NCI-H446 (cell line): ENCODE results near the gene CARD18.

Source experiments
- DNase-seq, 2 experiments: peaks; one replicate each; lab custom pipeline; 2025; lab: John Stamatoyannopoulos, UW

Gene CARD18, protein sequence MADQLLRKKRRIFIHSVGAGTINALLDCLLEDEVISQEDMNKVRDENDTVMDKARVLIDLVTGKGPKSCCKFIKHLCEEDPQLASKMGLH

DNA sequence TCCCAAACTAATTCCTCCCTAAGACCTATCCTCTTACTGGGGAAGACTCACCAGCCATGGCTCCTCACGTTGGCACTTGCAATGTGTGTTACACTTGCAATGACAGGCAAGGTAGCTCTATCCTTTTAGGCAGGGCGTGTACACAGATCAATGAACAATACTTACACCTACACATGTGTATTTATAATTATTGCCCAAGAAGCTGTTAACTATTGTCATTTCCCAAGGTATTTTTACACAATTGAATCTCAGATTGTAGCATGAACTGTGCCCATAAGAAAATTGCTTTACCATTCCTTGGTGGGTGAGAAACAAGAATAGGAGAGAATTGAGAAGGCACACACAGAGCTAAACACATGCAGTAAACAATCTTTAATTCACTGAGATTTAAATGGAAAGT is at the start of gene CARD18:
TSS of gene CARD18 (minus strand) at position 101 of the 400 bp plus-strand sequence. CDS start at position 58, 43 bp downstream.
- no peak for DNase-seq

- no peak for DNase-seq
Observed at GRCh38 chr11:105183987-105184386, 44.4 kb upstream of the CARD18 start.

GRCh38 chr11:105183426-105183825 is 43.9 kb upstream of the CARD18 start:
- DNase-seq = no peak

DNA sequence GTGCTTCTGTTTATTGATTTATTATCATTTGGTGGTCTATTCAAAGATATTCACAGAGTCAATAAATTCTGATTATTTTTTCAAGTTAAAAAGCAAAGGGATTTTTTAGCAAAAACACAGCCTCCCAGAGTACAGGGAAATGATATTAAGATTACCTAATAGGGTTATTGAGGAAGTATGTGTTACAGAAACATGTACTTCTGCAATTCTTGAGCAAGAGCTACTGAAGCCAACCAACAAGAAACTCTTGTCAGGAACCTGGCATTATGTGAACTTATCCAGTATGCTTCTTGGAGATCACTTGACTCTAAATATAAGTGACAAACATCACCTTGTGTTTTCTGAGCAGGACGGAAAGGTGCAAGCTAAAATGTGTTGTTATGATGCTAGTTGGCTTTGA is 42.0 kb upstream of the CARD18 start:
- no peak for DNase-seq

DNA sequence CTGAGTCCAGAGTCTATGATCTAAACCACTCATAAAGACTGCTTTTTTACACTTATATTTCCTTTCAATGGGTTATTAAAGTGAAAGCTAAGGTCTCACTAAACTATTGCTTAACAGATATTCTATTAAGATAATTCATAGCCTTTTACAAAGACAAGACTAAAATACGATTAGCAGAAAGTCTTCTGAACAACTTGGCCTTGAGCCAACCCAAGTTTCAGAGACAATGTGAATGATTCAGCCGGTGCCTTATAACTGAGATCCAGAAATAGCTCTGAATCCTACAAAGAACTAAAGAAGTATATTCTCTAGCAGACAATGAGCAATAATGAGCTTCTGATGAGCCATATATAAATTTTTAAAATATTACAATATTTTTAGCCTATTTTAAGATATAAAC is 41.5 kb upstream of the CARD18 start:
- DNase-seq = peak; percentile 37 to 73

GRCh38 chr11:105179542-105180278 is 40.1 kb upstream of the CARD18 start:
- peak; percentile 19 to 23 for DNase-seq

DNA sequence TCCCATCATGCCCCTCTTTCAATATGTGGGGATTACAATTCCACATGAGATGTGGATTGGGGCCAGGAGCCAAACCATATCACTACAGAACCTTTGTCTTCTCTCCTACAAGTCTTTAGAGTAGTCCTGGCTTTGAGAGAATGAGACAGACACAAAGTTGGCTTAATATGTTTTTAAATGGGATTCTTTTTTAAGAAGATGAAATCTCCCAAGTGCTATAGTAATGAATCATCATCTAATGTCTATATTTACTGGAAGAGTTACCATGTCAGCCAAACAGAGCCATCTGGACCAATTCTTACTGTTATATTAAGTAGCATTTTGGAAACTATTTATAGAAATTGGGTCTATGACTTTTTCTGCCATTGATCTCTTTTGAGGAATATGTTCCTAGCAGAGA is 38.1 kb upstream of the CARD18 start:
- DNase-seq = peak; percentile 52 to 79

- DNase-seq = no peak
Observed at GRCh38 chr11:105168457-105168856, 28.9 kb upstream of the CARD18 start.

- no peak for DNase-seq
Observed at GRCh38 chr11:105167244-105167643, 27.7 kb upstream of the CARD18 start.

DNA sequence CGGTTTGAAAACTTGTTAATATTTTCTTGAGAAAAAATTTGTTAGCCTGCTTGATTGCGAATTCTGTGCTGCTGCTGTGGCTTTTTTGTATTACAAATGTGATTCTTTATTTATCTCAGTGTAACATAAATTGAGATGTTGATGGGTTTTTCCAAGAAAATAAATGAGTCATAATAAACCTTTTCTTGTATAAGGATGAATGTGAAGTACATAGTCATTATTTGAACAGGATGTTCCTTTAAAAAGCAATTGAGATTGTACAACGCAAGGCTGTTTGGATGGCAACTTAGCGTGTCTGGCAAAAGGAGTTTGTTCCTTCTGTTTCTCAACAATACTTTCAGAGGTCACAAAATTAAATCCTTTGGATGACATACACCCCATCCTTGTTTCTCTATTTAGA is 24.6 kb upstream of the CARD18 start:
- no peak for DNase-seq

- DNase-seq = no peak
Observed at GRCh38 chr11:105162506-105162905, 22.9 kb upstream of the CARD18 start.

GRCh38 chr11:105158436-105158835 is 18.9 kb upstream of the CARD18 start:
- no peak for DNase-seq

- no peak for DNase-seq
Observed at GRCh38 chr11:105156720-105157119, 17.2 kb upstream of the CARD18 start.

GRCh38 chr11:105156231-105156630 is 16.7 kb upstream of the CARD18 start:
- DNase-seq = no peak

GRCh38 chr11:105155679-105156078 is 16.1 kb upstream of the CARD18 start:
- no peak for DNase-seq

DNA sequence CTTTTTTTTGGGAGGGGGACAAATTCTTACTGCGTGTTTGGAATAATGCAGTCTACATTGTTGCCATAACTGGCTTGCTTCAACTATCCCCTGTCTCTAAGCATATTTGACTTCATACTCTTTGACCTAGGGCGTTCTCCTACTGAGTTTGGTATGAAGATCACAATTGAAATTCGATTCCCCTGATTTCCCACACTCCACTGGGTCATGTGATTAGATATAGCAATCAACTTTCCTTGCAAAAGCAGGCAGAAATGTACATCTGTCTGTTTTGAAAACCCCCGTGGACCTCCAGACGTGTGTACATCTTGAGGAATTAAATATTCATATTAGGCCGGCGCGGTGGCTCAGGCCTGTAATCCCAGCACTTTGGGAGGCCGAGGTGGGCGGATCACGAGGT is 13.8 kb upstream of the CARD18 start:
- DNase-seq = no peak

DNA sequence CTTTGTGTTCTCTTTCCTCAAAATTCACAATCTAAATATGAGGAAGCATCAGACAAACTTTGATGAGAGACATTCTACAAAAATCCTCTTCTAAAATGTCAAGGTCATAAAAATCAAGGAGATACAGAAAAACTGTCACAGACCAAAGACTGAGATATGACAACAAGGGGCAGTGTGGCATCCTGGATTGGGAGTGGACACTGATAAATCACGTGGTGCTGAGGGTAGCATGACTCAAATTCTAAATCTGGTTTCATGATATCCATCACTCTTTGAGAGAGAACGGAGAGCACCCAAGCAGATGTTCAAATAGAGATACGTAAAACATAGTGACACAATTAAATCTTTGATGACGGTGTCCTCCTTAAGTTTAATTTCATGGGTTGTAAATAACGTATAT is 13.0 kb upstream of the CARD18 start:
- no peak for DNase-seq

GRCh38 chr11:105152021-105152512 is 12.5 kb upstream of the CARD18 start:
- no peak for DNase-seq

GRCh38 chr11:105149477-105149876 is 9.9 kb upstream of the CARD18 start:
- no peak for DNase-seq

GRCh38 chr11:105148241-105148640 is 8.7 kb upstream of the CARD18 start:
- DNase-seq = peak in 1 of 2 experiments; percentile 25

GRCh38 chr11:105144887-105145286 is 5.3 kb upstream of the CARD18 start:
- DNase-seq = no peak

- DNase-seq = no peak
Observed at GRCh38 chr11:105142167-105142566, 2.6 kb upstream of the CARD18 start.

DNA sequence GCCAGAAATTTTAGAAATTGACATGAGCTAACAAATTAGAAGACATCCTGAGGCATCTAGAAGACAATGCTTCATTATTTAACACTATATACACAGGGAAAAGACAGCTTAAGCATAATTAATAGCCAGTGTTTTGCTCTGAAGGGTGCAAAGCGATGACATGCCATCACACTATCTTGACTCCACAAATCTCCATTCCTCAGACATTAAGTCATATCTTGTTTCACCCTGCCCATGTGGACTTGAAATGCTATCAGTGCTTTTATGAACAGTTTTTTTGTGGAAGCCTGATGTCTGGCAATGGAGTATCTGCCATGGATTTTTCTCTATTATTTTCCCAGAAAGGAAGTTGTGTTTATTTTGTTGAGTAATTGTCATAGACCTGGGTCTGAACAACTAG is 2.3 kb downstream of the CARD18 start:
- no peak for DNase-seq

GRCh38 chr11:105135883-105136282 is 3.7 kb downstream of the CARD18 start:
- DNase-seq = no peak
